ENCODE data around the gene ZNF80. TPM values are rescaled to one million over a fixed set of nuclear protein-coding genes. Genes with fewer than 3 reads are reported as not detected.

Gene ZNF80
- total RNA-seq, 1 donor from 2014 or later = not detected

DNA sequence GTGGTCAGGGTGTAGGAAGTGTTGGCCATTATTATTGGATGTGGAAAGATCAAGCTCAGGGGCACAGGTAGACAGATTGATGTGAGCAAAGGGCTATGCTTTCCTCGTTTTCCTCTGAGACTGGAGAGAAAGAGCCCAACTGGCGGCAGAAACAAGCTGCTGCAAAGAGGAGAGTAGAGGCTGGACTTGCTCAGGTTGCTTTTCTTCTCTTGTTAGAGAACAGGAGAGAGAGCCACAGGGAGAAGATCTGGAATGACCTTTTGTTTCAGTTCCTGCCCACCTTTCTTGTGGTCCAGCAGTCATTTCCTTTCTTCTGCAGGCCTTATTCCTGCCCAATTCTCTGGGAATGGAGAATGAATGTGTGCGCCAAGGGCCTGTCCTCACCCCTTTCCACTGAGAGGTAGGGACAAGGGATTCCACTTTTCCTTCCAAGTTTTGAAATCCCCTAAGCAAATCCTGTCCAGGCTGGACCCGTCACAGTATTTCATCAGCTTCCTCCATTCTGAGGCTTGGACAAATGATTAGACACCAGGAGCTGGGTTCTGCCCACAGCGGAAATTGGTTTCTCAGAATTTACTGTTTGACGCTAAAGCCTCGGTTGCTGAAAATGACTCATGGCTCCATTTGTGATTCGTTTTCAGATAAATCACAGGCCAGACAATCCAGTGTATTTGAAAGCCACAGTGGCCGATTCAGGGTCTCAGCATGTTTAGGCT lies 16.1 kb downstream of the ZNF80 start:
- Mint-ChIP-seq H3K4me3 (no peak overlapping the region), H3K27ac (no peak overlapping the region), H3K4me1 (peaks cover 9% of the 10 kb centered on the region), H3K36me3 (no peaks in the 10 kb centered on the region), H3K9me3 (peaks cover 12% of the 10 kb centered on the region), H3K27me3 (ENCODE audit: insufficient read depth, low read depth) (no peaks in the 10 kb centered on the region)
- no peak overlapping the region for H3K9ac ChIP-seq
- no peaks in the 10 kb centered on the region for H3F3A ChIP-seq (ENCODE audit: low read depth)
- H2AFZ ChIP-seq (replicated peaks) = no peak overlapping the region
- no peak for DNase-seq (ENCODE audit: low spot score)
- H3K9me3 ChIP-seq (ENCODE audit: low read depth) = no peaks in the 10 kb centered on the region
- no peaks in the 10 kb centered on the region for H4K20me1 ChIP-seq (ENCODE audit: low read depth)
- no peaks in the 10 kb centered on the region for H3K27me3 ChIP-seq
- no peak for TF ChIP-seq EZH2phosphoT487 (IDR thresholded peaks at IDR 0.05)
- TF ChIP-seq, protein P1, sequence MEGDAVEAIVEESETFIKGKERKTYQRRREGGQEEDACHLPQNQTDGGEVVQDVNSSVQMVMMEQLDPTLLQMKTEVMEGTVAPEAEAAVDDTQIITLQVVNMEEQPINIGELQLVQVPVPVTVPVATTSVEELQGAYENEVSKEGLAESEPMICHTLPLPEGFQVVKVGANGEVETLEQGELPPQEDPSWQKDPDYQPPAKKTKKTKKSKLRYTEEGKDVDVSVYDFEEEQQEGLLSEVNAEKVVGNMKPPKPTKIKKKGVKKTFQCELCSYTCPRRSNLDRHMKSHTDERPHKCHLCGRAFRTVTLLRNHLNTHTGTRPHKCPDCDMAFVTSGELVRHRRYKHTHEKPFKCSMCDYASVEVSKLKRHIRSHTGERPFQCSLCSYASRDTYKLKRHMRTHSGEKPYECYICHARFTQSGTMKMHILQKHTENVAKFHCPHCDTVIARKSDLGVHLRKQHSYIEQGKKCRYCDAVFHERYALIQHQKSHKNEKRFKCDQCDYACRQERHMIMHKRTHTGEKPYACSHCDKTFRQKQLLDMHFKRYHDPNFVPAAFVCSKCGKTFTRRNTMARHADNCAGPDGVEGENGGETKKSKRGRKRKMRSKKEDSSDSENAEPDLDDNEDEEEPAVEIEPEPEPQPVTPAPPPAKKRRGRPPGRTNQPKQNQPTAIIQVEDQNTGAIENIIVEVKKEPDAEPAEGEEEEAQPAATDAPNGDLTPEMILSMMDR (IDR thresholded peaks at IDR 0.05) = no peak
- TF ChIP-seq EZH2 (IDR thresholded peaks at IDR 0.05) = no peak
- H3K36me3 ChIP-seq = no peaks in the 10 kb centered on the region
- H3K27ac ChIP-seq = no peak overlapping the region
- H3K4me3 ChIP-seq = no peak overlapping the region
- H3K79me2 ChIP-seq (ENCODE audit: low read depth) = no peaks in the 10 kb centered on the region
- H3K4me2 ChIP-seq = no peak overlapping the region
- H3K4me1 ChIP-seq = no peaks in the 10 kb centered on the region

DNA sequence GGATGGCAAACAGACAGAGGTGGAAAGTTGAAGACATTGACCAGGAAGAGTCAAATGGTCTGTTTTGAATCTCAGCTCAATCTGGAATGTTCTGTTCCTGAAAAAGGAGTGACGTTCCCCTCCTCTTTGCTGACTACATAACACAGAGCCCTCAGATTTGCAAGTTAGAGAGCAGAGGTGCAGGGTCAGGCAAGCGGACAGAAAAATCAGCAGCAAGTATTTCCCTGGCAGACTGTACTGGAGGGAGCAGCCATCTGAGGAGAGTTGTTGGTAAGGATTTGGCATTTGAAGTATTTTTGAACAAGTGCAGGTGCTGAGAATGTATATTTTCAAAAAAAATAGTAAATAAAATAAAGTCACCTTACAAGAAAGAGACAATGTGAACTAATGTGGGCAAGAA lies 17.6 kb downstream of the ZNF80 start:
- Histone ChIP-seq H3K27ac (no peak overlapping the region), H3K4me3 (no peak overlapping the region), H3K36me3 (no peaks in the 10 kb centered on the region), H3K9me3 (ENCODE audit: low read depth) (no peaks in the 10 kb centered on the region), H3K79me2 (ENCODE audit: low read depth) (no peaks in the 10 kb centered on the region), H3F3A (ENCODE audit: low read depth) (no peaks in the 10 kb centered on the region), H2AFZ (replicated peaks) (no peak overlapping the region), H3K4me2 (no peak overlapping the region), H3K9ac (no peak overlapping the region), H3K27me3 (no peaks in the 10 kb centered on the region), H4K20me1 (ENCODE audit: low read depth) (no peaks in the 10 kb centered on the region), H3K4me1 (peaks cover 2% of the 10 kb centered on the region)
- H3K27me3 Mint-ChIP-seq (ENCODE audit: insufficient read depth, low read depth) = no peaks in the 10 kb centered on the region
- DNase-seq (ENCODE audit: low spot score) = no peak
- H3K36me3 Mint-ChIP-seq = no peaks in the 10 kb centered on the region
- no peak for TF ChIP-seq EZH2phosphoT487 (IDR thresholded peaks at IDR 0.05)
- TF ChIP-seq, protein P1 (IDR thresholded peaks at IDR 0.05) = no peak
- no peak for TF ChIP-seq EZH2 (IDR thresholded peaks at IDR 0.05)
- peaks cover 9% of the 10 kb centered on the region for H3K4me1 Mint-ChIP-seq
- H3K4me3 Mint-ChIP-seq = no peak overlapping the region
- no peak overlapping the region for H3K27ac Mint-ChIP-seq
- H3K9me3 Mint-ChIP-seq = peaks cover 2% of the 10 kb centered on the region

- Mint-ChIP-seq H3K36me3 (no peaks in the 10 kb centered on the region), H3K4me3 (no peak overlapping the region), H3K27ac (no peak overlapping the region), H3K9me3 (no peaks in the 10 kb centered on the region), H3K4me1 (peaks cover 9% of the 10 kb centered on the region), H3K27me3 (ENCODE audit: insufficient read depth, low read depth) (no peaks in the 10 kb centered on the region)
- H3K9me3 ChIP-seq (ENCODE audit: low read depth) = no peaks in the 10 kb centered on the region
- H3F3A ChIP-seq (ENCODE audit: low read depth) = no peaks in the 10 kb centered on the region
- no peaks in the 10 kb centered on the region for H3K36me3 ChIP-seq
- no peak overlapping the region for H3K4me2 ChIP-seq
- H2AFZ ChIP-seq (replicated peaks) = no peak overlapping the region
- H3K27ac ChIP-seq = no peak overlapping the region
- H3K4me3 ChIP-seq = no peak overlapping the region
- no peaks in the 10 kb centered on the region for H4K20me1 ChIP-seq (ENCODE audit: low read depth)
- no peak for DNase-seq (ENCODE audit: low spot score)
- H3K9ac ChIP-seq = no peak overlapping the region
- H3K79me2 ChIP-seq (ENCODE audit: low read depth) = no peaks in the 10 kb centered on the region
- H3K27me3 ChIP-seq = no peaks in the 10 kb centered on the region
- peaks cover 12% of the 10 kb centered on the region for H3K4me1 ChIP-seq
- TF ChIP-seq EZH2 (IDR thresholded peaks at IDR 0.05) (no peak), EZH2phosphoT487 (IDR thresholded peaks at IDR 0.05) (no peak)
- TF ChIP-seq, protein P1 (IDR thresholded peaks at IDR 0.05) = no peak
Measured at GRCh38 chr3:114218578-114219185, 18.7 kb downstream of the ZNF80 start.

Data from neural progenitor cell (in vitro differentiated cells).